K562 (cell line): Measurements from ENCODE around the gene MVP. TPM values are rescaled to one million over a fixed set of nuclear protein-coding genes. Genes with fewer than 3 reads are reported as not detected.
A peak's percentile ranks its signal among the peaks of the same experiment; 100 is the strongest.

ENCODE experiments used
- ATAC-seq: fragments of 200-7000 bp; cut with Tn5 transposase; 3 replicates; pipeline ENCODE4 v1.9.1; 2020; ENCODE audit warnings: moderate library complexity
- BruUV-seq: library from RNA; stranded (reverse); fragments of 400-500 nt; replicated peaks from 2 replicates; lab custom pipeline; 2021; lab: Mats Ljungman, UMichigan
- CTCF ChIA-PET: fragments of 300-600 bp; formaldehyde crosslinking; extraction: SDS; loops from one replicate; lab custom pipeline; 2021; ENCODE audit warnings: low intra/inter-chr PET ratio; lab: Yijun Ruan, JAX
- POLR2A ChIA-PET: fragments of 300-600, 350-650 bp; sonication (Branson Sonifier 250); formaldehyde crosslinking; extraction: SDS; loops from one replicate; lab custom pipeline; 2021; ENCODE audit warnings: antibody characterized with exemption, inconsistent platforms; lab: Yijun Ruan, JAX
- DNase-seq, 4 experiments: peaks; one replicate each; pipeline versions ENCODE4 v3.0.0 to v3.0.0-alpha.2; 2011 to 2018; ENCODE audit warnings: low spot score in 3 of 4, mixed read lengths in 3 of 4; ENCODE audit errors: extremely low read depth in 1 of 4
- FAIRE-seq: peaks from 2 replicates; lab custom pipeline; 2011; peaks lifted over from hg19 to GRCh38; lab: Jason Lieb, UNC
- H2AFZ ChIP-seq: 2 replicates; pipeline ENCODE4 v1.6.0; 2011; ENCODE audit warnings: low read depth, low read length, control low read depth, inconsistent platforms
- H3K27ac ChIP-seq: fragments of 200-600 bp; 3 replicates; pipeline ENCODE4 v1.8.0; 2011; ENCODE audit warnings: low read depth, mild to moderate bottlenecking, control low read depth, inconsistent platforms, low read length, moderate library complexity, mixed read lengths; ENCODE audit errors: extremely low read depth
- H3K27me3 ChIP-seq, 2 experiments: fragments of 300-600 bp in 1 of 2; 2 replicates in 1 of 2; 3 replicates in 1 of 2; pipeline versions ENCODE4 v1.6.0 to v1.8.0; 2011; ENCODE audit warnings: inconsistent platforms in 2 of 2, low read length in 2 of 2, mild to moderate bottlenecking in 1 of 2, mixed read lengths in 1 of 2, moderate library complexity in 1 of 2; ENCODE audit not compliant: control insufficient read depth in 2 of 2, insufficient read depth in 2 of 2
- H3K36me3 ChIP-seq: fragments of 300-600 bp; 3 replicates; pipeline ENCODE4 v1.8.0; 2011; ENCODE audit warnings: mild to moderate bottlenecking, low read length, inconsistent platforms; ENCODE audit not compliant: control insufficient read depth, insufficient read depth
- H3K4me1 ChIP-seq, 2 experiments: fragments of 200-600 bp in 1 of 2; replicated peaks in 1 of 2; 2 replicates in 1 of 2; 3 replicates in 1 of 2; pipeline versions ENCODE4 v1.5.1 to v1.8.0; 2011; ENCODE audit warnings: inconsistent platforms in 2 of 2, low read length in 2 of 2, mild to moderate bottlenecking in 1 of 2, mixed read lengths in 1 of 2, moderate library complexity in 1 of 2; ENCODE audit not compliant: control insufficient read depth in 2 of 2, insufficient read depth in 2 of 2
- H3K4me2 ChIP-seq: 2 replicates; pipeline ENCODE4 v1.6.1; 2011; ENCODE audit warnings: low read length, control low read depth, inconsistent platforms, mixed read lengths; ENCODE audit not compliant: insufficient read depth
- H3K4me3 ChIP-seq: fragments of 200-600 bp; sonication (generic), shearing (Covaris generic); 2 replicates; pipeline ENCODE4 v1.5.1; 2016; ENCODE audit warnings: control low read depth, inconsistent platforms
- H3K79me2 ChIP-seq: fragments of 200-600 bp; 3 replicates; pipeline ENCODE4 v1.8.0; 2011; ENCODE audit warnings: low read length, inconsistent platforms; ENCODE audit not compliant: control insufficient read depth, insufficient read depth
- H3K9ac ChIP-seq, 2 experiments: 2 replicates each; pipeline versions ENCODE4 v1.6.0 to v1.6.1; 2011; ENCODE audit warnings: low read depth in 2 of 2, low read length in 2 of 2, control low read depth in 1 of 2, inconsistent platforms in 1 of 2, mild to moderate bottlenecking in 1 of 2, mixed read lengths in 1 of 2; ENCODE audit not compliant: insufficient read depth in 1 of 2
- H3K9me1 ChIP-seq: one replicate; pipeline ENCODE4 v1.6.0; 2011; ENCODE audit warnings: inconsistent platforms, mild to moderate bottlenecking, low read length, moderate library complexity; ENCODE audit not compliant: control insufficient read depth, insufficient read depth
- H3K9me3 ChIP-seq: replicated peaks from 2 replicates; pipeline ENCODE4 v1.5.1; 2011; ENCODE audit warnings: low read depth, low read length, inconsistent platforms; ENCODE audit not compliant: control insufficient read depth, insufficient read depth
- H4K20me1 ChIP-seq: replicated peaks from 2 replicates; pipeline ENCODE4 v1.6.1; 2011; ENCODE audit warnings: low read length, inconsistent platforms, mixed read lengths; ENCODE audit not compliant: control insufficient read depth, insufficient read depth
- ELK3 ChIP-seq: fragments of 450-650 bp; formaldehyde crosslinking; IDR thresholded peaks from 2 replicates; pipeline ENCODE4 v1.4.0; 2020; ENCODE audit warnings: mild to moderate bottlenecking
- NCOA2 ChIP-seq, 2 experiments: fragments of 450-650 bp; IDR thresholded peaks; 2 replicates each; pipeline ENCODE4 v1.6.1; 2018; ENCODE audit warnings: mild to moderate bottlenecking in 2 of 2, moderate library complexity in 1 of 2; ENCODE audit not compliant: partially characterized antibody in 2 of 2
- TFAM ChIP-seq: fragments of 250-450 bp; sonication (Bioruptor Pico); conservative IDR thresholded peaks from 2 replicates; pipeline ENCODE4 v1.5.0; 2021; ENCODE audit warnings: mild to moderate bottlenecking, moderate library complexity
- ZNF232 ChIP-seq: sonication (generic); formaldehyde crosslinking; IDR thresholded peaks from 2 replicates; pipeline ENCODE4 v1.8.0; 2022; ENCODE audit warnings: mild to moderate bottlenecking, missing genetic modification reagents
- whole genome bisulfite sequencing: fragments of 100-300 bp; shearing (Covaris generic); methylation state at CpG from one replicate; pipeline ENCODE4 v1.1.6; 2016; ENCODE audit warnings: low coverage, mixed read lengths; ENCODE audit not compliant: insufficient coverage; ENCODE audit errors: missing lambda C conversion rate; 5-methylcytosine and 5-hydroxymethylcytosine counted together
- in situ Hi-C: fragments of 300-500 bp; cut with MboI; formaldehyde crosslinking; loops from 4 replicates; pipeline ENCODE4 v1.15.0; 2018; ENCODE audit warnings: inconsistent platforms, mixed read lengths
- intact Hi-C: fragments of 100-400 bp; cut with micrococcal nuclease; formaldehyde crosslinking; loops from 2 replicates; pipeline ENCODE4 v1.14.2; 2022
- polyA plus RNA-seq, 8 experiments: library from polyadenylated mRNA; depleted of rRNA in 4 of 8; stranded (reverse) in 5 of 8; unstranded in 3 of 8; fragments of >200 nt; fragmentation: Nextera tagmentation in 2 of 8; fragmentation: Illumina TruSeq in 1 of 8; extraction: Ambion mirVana in 2 of 8; extraction: Trizol in 1 of 8; gene quantifications; 2 replicates each; pipeline versions ENCODE4 v1.2.1 to v1.2.3, GENCODE V29; 2011 to 2014; ENCODE audit warnings: inconsistent platforms in 1 of 8, missing spikeins in 1 of 8
- total RNA-seq, 7 experiments: library from RNA; depleted of rRNA in 6 of 7; stranded (reverse); fragments of >200 nt in 6 of 7; fragmentation: Illumina TruSeq in 2 of 7; extraction: Trizol in 2 of 7; gene quantifications; 2 replicates each; pipeline versions ENCODE4 v1.2.1 to v1.2.3, GENCODE V29; 2011 to 2021; ENCODE audit warnings: low replicate concordance in 1 of 7
- TF ChIP-seq, protein P1 (sequence below): fragments of 450-650 bp; IDR thresholded peaks from 2 replicates; pipeline ENCODE4 v1.6.1; 2017; ENCODE audit warnings: antibody characterized with exemption, mild to moderate bottlenecking
- TF ChIP-seq, protein P2 (sequence below): fragments of 150-350 bp; conservative IDR thresholded peaks from 2 replicates; pipeline ENCODE4 v1.6.1; 2014; ENCODE audit warnings: low read length

MVP gene
- total and polyA plus RNA-seq, 9 of the 15 experiments (the other 6 are each of a cell fraction or from before 2014, with no cell fraction given), result 0.39 to 1.9 (median 0.76) TPM; not detected in 2

DNA sequence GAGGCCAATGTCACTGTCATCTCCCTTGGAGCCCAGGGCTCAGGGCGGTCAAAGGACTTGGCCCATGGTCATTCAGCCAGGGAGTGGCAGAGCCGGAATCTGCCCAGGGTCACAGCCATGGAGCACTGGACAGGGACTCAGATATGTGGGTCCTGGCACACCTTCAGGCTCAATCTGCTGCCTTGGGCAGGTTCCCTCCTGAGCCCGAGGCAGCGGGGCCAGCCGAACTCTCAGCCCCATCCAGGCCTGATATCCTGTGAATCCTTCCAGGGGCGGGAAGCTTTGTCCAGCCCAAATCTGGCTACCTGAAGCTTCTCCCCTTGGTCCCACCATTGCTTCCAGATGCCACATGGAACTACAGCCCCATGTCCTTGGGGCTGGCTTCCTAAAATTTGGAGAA is 54.9 kb downstream of the MVP start:
- peaks cover 8 to 37% of the 10 kb centered on the region in 2 experiments; a peak in 4 of 5 replicates for H3K4me1 ChIP-seq
- peak overlapping the region in 1 of 2 experiments; percentile 15; a peak in 1 of 4 replicates for H3K9ac ChIP-seq
- TF ChIP-seq, protein P1, sequence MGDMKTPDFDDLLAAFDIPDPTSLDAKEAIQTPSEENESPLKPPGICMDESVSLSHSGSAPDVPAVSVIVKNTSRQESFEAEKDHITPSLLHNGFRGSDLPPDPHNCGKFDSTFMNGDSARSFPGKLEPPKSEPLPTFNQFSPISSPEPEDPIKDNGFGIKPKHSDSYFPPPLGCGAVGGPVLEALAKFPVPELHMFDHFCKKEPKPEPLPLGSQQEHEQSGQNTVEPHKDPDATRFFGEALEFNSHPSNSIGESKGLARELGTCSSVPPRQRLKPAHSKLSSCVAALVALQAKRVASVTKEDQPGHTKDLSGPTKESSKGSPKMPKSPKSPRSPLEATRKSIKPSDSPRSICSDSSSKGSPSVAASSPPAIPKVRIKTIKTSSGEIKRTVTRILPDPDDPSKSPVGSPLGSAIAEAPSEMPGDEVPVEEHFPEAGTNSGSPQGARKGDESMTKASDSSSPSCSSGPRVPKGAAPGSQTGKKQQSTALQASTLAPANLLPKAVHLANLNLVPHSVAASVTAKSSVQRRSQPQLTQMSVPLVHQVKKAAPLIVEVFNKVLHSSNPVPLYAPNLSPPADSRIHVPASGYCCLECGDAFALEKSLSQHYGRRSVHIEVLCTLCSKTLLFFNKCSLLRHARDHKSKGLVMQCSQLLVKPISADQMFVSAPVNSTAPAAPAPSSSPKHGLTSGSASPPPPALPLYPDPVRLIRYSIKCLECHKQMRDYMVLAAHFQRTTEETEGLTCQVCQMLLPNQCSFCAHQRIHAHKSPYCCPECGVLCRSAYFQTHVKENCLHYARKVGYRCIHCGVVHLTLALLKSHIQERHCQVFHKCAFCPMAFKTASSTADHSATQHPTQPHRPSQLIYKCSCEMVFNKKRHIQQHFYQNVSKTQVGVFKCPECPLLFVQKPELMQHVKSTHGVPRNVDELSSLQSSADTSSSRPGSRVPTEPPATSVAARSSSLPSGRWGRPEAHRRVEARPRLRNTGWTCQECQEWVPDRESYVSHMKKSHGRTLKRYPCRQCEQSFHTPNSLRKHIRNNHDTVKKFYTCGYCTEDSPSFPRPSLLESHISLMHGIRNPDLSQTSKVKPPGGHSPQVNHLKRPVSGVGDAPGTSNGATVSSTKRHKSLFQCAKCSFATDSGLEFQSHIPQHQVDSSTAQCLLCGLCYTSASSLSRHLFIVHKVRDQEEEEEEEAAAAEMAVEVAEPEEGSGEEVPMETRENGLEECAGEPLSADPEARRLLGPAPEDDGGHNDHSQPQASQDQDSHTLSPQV, result no peak
- TF ChIP-seq, protein P2, sequence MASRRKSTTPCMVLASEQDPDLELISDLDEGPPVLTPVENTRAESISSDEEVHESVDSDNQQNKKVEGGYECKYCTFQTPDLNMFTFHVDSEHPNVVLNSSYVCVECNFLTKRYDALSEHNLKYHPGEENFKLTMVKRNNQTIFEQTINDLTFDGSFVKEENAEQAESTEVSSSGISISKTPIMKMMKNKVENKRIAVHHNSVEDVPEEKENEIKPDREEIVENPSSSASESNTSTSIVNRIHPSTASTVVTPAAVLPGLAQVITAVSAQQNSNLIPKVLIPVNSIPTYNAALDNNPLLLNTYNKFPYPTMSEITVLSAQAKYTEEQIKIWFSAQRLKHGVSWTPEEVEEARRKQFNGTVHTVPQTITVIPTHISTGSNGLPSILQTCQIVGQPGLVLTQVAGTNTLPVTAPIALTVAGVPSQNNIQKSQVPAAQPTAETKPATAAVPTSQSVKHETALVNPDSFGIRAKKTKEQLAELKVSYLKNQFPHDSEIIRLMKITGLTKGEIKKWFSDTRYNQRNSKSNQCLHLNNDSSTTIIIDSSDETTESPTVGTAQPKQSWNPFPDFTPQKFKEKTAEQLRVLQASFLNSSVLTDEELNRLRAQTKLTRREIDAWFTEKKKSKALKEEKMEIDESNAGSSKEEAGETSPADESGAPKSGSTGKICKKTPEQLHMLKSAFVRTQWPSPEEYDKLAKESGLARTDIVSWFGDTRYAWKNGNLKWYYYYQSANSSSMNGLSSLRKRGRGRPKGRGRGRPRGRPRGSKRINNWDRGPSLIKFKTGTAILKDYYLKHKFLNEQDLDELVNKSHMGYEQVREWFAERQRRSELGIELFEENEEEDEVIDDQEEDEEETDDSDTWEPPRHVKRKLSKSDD, result no peak
- TF ChIP-seq ZNF232 (CRISPR knock-in tag) (no peak), TFAM (CRISPR knock-in tag) (no peak), ELK3 (CRISPR knock-in tag) (no peak), NCOA2 (IDR thresholded peaks at IDR 0.05; ENCODE audit: partially characterized antibody in 2 of 2) (no peak)
- in situ Hi-C loops, result no loop called here
- 55% methylated on average over 6 of the region's 6 CpGs for WGBS
- no peaks in the 10 kb centered on the region for H3K9me3 ChIP-seq
- no peak overlapping the region for H3K27ac ChIP-seq
- POLR2A ChIA-PET, result no interaction called here
- H3K27me3 ChIP-seq, result peaks cover 6 to 7% of the 10 kb centered on the region in 2 experiments; a peak in 4 of 5 replicates
- H3K79me2 ChIP-seq, result no peaks in the 10 kb centered on the region
- H3K4me2 ChIP-seq, result no peak overlapping the region
- FAIRE-seq (no peak), ATAC-seq (no peak), DNase-seq (no peak)
- BruUV-seq, result no TSS peak
- H2AFZ ChIP-seq, result no peak overlapping the region
- no peaks in the 10 kb centered on the region for H4K20me1 ChIP-seq
- H3K4me3 ChIP-seq, result no peak overlapping the region
- intact Hi-C loops, result no loop called here
- H3K36me3 ChIP-seq, result no peaks in the 10 kb centered on the region
- no peaks in the 10 kb centered on the region for H3K9me1 ChIP-seq
- CTCF ChIA-PET, result no interaction called here
